HepG2 (cell line): ENCODE measurements around the gene RBM18. TPM values are rescaled to one million over a fixed set of nuclear protein-coding genes. Genes with fewer than 3 reads are reported as not detected.
A peak's percentile ranks its signal among the peaks of the same experiment; 100 is the strongest.

ENCODE experiments used
- CCAR2 ChIP-seq: fragments of 200-400 bp; formaldehyde crosslinking; optimal IDR thresholded peaks from 2 replicates; pipeline ENCODE3; 2018; ENCODE audit warnings: low read depth, mild to moderate bottlenecking, low read length, moderate library complexity
- CEBPB ChIP-seq: IDR thresholded peaks from 2 replicates; pipeline ENCODE4 v1.6.1; 2011; ENCODE audit warnings: low read depth, low read length, improper control_type of control experiment, borderline replicate concordance
- EED ChIP-seq: sonication (generic); formaldehyde crosslinking; IDR thresholded peaks from 2 replicates; pipeline ENCODE4 v1.5.0; 2020; ENCODE audit warnings: mild to moderate bottlenecking, missing genetic modification reagents
- GATAD2A ChIP-seq: IDR thresholded peaks from 2 replicates; pipeline ENCODE4 v1.6.1; 2016
- HNRNPLL ChIP-seq: fragments of 200-400 bp; formaldehyde crosslinking; IDR thresholded peaks from 2 replicates; pipeline ENCODE4 v1.6.1; 2017; ENCODE audit warnings: mild to moderate bottlenecking, low read depth, low read length; ENCODE audit not compliant: poor library complexity, severe bottlenecking
- MAFG ChIP-seq: sonication (generic); formaldehyde crosslinking; IDR thresholded peaks from 2 replicates; pipeline ENCODE4 v1.5.1; 2020; ENCODE audit warnings: mild to moderate bottlenecking, missing genetic modification reagents
- NCOR1 ChIP-seq: fragments of 200-600 bp; sonication (generic); IDR thresholded peaks from 2 replicates; pipeline ENCODE4 v1.7.0; 2017; ENCODE audit warnings: antibody characterized with exemption, low read length, borderline replicate concordance
- POLR2A ChIP-seq, 2 experiments: IDR thresholded peaks; 2 replicates each; pipeline ENCODE4 v1.6.1; 2011; ENCODE audit warnings: low read depth in 2 of 2, low read length in 2 of 2, mild to moderate bottlenecking in 1 of 2, moderate library complexity in 1 of 2; ENCODE audit not compliant: insufficient read depth in 1 of 2
- RXRA ChIP-seq: sonication (generic); formaldehyde crosslinking; IDR thresholded peaks from 2 replicates; pipeline ENCODE4 v1.5.1; 2020; ENCODE audit warnings: missing genetic modification reagents
- SALL1 ChIP-seq: sonication (generic); formaldehyde crosslinking; IDR thresholded peaks from 2 replicates; pipeline ENCODE4 v1.8.0; 2022; ENCODE audit warnings: mild to moderate bottlenecking, missing genetic modification reagents
- SAP130 ChIP-seq: IDR thresholded peaks from 2 replicates; pipeline ENCODE4 v1.6.1; 2016; ENCODE audit warnings: low read depth
- THYN1 ChIP-seq: sonication (generic); formaldehyde crosslinking; IDR thresholded peaks from 2 replicates; pipeline ENCODE4 v1.8.1; 2023; ENCODE audit warnings: low read depth, mild to moderate bottlenecking, moderate library complexity, missing genetic modification reagents, borderline replicate concordance
- XRCC5 ChIP-seq: fragments of 200-400 bp; formaldehyde crosslinking; optimal IDR thresholded peaks from 2 replicates; pipeline ENCODE3; 2017; ENCODE audit warnings: mild to moderate bottlenecking, low read length
- ZFP36 ChIP-seq: fragments of 150-350 bp; IDR thresholded peaks from 2 replicates; pipeline ENCODE4 v1.6.1; 2018; ENCODE audit warnings: borderline replicate concordance, low read length, low read depth; ENCODE audit not compliant: partially characterized antibody
- ZFP62 ChIP-seq: sonication (generic); formaldehyde crosslinking; IDR thresholded peaks from 2 replicates; pipeline ENCODE4 v1.4.0; 2020; ENCODE audit warnings: missing genetic modification reagents
- ZMAT3 ChIP-seq: sonication (generic); formaldehyde crosslinking; conservative IDR thresholded peaks from 2 replicates; pipeline ENCODE4 v1.7.0; 2021; ENCODE audit warnings: missing genetic modification reagents
- ZNF12 ChIP-seq: sonication (generic); formaldehyde crosslinking; IDR thresholded peaks from 2 replicates; pipeline ENCODE4 v1.5.0; 2020; ENCODE audit warnings: missing genetic modification reagents
- ZNF326 ChIP-seq: sonication (generic); formaldehyde crosslinking; IDR thresholded peaks from 2 replicates; pipeline ENCODE4 v1.4.0; 2020; ENCODE audit warnings: missing genetic modification reagents, borderline replicate concordance
- ZNF598 ChIP-seq: sonication (generic); formaldehyde crosslinking; IDR thresholded peaks from 2 replicates; pipeline ENCODE4 v1.5.1; 2020; ENCODE audit warnings: mild to moderate bottlenecking, missing genetic modification reagents, borderline replicate concordance
- ZNF607 ChIP-seq: sonication (generic); formaldehyde crosslinking; IDR thresholded peaks from 2 replicates; pipeline ENCODE4 v1.5.1; 2020; ENCODE audit warnings: missing genetic modification reagents, mild to moderate bottlenecking, borderline replicate concordance
- ZNF883 ChIP-seq: sonication (generic); formaldehyde crosslinking; IDR thresholded peaks from 2 replicates; pipeline ENCODE4 v1.5.1; 2020; ENCODE audit warnings: mild to moderate bottlenecking, missing genetic modification reagents; ENCODE audit errors: not compliant biosample characterization
- polyA plus RNA-seq, 8 experiments: library from polyadenylated mRNA; depleted of rRNA in 3 of 8; stranded (reverse) in 7 of 8; unstranded in 1 of 8; fragments of >200 nt; fragmentation: Illumina TruSeq in 4 of 8; extraction: Trizol in 4 of 8; gene quantifications; 2 replicates each; pipeline versions ENCODE4 v1.2.1 to v1.2.3, GENCODE V29; 2011 to 2016; ENCODE audit warnings: low read depth in 4 of 8, missing spikeins in 1 of 8, mixed read lengths in 1 of 8; ENCODE audit not compliant: insufficient read depth in 1 of 8
- total RNA-seq, 5 experiments: library from RNA; depleted of rRNA; stranded (reverse); fragments of >200 nt; fragmentation: Illumina TruSeq; extraction: Trizol; gene quantifications; 2 replicates each; pipeline ENCODE4 v1.2.3, GENCODE V29; 2016; ENCODE audit warnings: low read depth in 1 of 5
- TF ChIP-seq, protein P1 (sequence below): sonication (generic); formaldehyde crosslinking; IDR thresholded peaks from 2 replicates; pipeline ENCODE4 v1.5.0; 2020; ENCODE audit warnings: mild to moderate bottlenecking, missing genetic modification reagents, borderline replicate concordance
- TF ChIP-seq, protein P2 (sequence below): sonication (generic); formaldehyde crosslinking; conservative IDR thresholded peaks from 2 replicates; pipeline ENCODE4 v1.4.0; 2020; ENCODE audit warnings: mild to moderate bottlenecking, missing genetic modification reagents, moderate library complexity
- TF ChIP-seq, protein P3 (sequence below): sonication (generic); formaldehyde crosslinking; IDR thresholded peaks from 2 replicates; pipeline ENCODE4 v1.5.0; 2020; ENCODE audit warnings: missing genetic modification reagents
- TF ChIP-seq, protein P4 (sequence below): sonication (generic); formaldehyde crosslinking; IDR thresholded peaks from 2 replicates; pipeline ENCODE4 v1.8.1; 2023; ENCODE audit warnings: mild to moderate bottlenecking, missing genetic modification reagents, borderline replicate concordance

RBM18 gene
- total and polyA plus RNA-seq, 2 of the 13 experiments (the other 11 are each of a cell fraction or from before 2014, with no cell fraction given): 12.6 to 16.6 TPM

DNA sequence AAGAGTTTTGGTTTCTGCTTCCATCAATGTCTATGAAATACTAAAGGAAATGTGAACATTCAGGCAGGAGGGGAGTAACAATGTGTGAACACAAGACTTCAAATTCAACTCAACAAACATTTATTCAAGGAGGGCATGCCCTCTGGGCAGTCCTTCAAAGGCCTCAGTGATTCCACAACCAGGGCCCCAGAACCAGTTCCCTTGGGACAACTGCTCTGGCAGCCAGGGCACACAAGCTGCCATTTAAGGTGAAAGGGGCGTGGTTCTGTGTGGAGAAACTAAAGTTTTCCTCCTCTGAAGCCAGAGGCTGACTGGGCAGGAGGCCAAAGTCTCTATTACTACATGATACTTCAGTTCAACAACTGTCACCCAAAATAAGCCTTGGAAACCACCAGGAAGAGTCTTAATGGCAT lies 3.2 kb downstream of the RBM18 start (continued):
- TF ChIP-seq, protein P1, sequence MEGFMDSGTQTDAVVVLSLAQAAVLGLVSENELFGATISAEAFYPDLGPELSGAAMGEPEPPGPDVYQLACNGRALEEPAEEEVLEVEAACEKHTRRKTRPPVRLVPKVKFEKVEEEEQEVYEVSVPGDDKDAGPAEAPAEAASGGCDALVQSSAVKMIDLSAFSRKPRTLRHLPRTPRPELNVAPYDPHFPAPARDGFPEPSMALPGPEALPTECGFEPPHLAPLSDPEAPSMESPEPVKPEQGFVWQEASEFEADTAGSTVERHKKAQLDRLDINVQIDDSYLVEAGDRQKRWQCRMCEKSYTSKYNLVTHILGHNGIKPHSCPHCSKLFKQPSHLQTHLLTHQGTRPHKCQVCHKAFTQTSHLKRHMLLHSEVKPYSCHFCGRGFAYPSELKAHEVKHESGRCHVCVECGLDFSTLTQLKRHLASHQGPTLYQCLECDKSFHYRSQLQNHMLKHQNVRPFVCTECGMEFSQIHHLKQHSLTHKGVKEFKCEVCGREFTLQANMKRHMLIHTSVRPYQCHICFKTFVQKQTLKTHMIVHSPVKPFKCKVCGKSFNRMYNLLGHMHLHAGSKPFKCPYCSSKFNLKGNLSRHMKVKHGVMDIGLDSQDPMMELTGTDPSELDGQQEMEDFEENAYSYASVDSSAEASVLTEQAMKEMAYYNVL (CRISPR knock-in tag): no peak
- TF ChIP-seq CCAR2 (no peak), POLR2A (IDR thresholded peaks at IDR 0.05; ENCODE audit: insufficient read depth in 1 of 2, low read depth in 2 of 2, low read length in 2 of 2) (no peak), ZFP62 (CRISPR knock-in tag) (no peak), ZNF12 (CRISPR knock-in tag) (no peak), ZFP36 (no peak), EED (no peak), NCOR1 (no peak), SALL1 (CRISPR knock-in tag) (peak; percentile 36; the same call in 1 of the 2 replicates), ZMAT3 (no peak), ZNF598 (CRISPR knock-in tag) (no peak), CEBPB (no peak), HNRNPLL (no peak), RXRA (peak; percentile 71; the same call in 1 of the 2 replicates), THYN1 (no peak), ZNF607 (no peak), MAFG (CRISPR knock-in tag) (no peak), ZNF883 (CRISPR knock-in tag) (no peak), ZNF326 (CRISPR knock-in tag) (no peak), GATAD2A (CRISPR knock-in tag) (peak; percentile 44), SAP130 (CRISPR knock-in tag) (peak; percentile 68), XRCC5 (peak; percentile 52)
- TF ChIP-seq, protein P2, sequence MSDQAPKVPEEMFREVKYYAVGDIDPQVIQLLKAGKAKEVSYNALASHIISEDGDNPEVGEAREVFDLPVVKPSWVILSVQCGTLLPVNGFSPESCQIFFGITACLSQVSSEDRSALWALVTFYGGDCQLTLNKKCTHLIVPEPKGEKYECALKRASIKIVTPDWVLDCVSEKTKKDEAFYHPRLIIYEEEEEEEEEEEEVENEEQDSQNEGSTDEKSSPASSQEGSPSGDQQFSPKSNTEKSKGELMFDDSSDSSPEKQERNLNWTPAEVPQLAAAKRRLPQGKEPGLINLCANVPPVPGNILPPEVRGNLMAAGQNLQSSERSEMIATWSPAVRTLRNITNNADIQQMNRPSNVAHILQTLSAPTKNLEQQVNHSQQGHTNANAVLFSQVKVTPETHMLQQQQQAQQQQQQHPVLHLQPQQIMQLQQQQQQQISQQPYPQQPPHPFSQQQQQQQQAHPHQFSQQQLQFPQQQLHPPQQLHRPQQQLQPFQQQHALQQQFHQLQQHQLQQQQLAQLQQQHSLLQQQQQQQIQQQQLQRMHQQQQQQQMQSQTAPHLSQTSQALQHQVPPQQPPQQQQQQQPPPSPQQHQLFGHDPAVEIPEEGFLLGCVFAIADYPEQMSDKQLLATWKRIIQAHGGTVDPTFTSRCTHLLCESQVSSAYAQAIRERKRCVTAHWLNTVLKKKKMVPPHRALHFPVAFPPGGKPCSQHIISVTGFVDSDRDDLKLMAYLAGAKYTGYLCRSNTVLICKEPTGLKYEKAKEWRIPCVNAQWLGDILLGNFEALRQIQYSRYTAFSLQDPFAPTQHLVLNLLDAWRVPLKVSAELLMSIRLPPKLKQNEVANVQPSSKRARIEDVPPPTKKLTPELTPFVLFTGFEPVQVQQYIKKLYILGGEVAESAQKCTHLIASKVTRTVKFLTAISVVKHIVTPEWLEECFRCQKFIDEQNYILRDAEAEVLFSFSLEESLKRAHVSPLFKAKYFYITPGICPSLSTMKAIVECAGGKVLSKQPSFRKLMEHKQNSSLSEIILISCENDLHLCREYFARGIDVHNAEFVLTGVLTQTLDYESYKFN (CRISPR knock-in tag): peak; percentile 31
- TF ChIP-seq, protein P3, sequence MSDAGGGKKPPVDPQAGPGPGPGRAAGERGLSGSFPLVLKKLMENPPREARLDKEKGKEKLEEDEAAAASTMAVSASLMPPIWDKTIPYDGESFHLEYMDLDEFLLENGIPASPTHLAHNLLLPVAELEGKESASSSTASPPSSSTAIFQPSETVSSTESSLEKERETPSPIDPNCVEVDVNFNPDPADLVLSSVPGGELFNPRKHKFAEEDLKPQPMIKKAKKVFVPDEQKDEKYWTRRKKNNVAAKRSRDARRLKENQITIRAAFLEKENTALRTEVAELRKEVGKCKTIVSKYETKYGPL (CRISPR knock-in tag): no peak
- TF ChIP-seq, protein P4, sequence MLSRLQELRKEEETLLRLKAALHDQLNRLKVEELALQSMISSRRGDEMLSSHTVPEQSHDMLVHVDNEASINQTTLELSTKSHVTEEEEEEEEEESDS (CRISPR knock-in tag): no peak
